GM19395 (cell line): Measurements from ENCODE around the gene PROSER1.
A peak's percentile ranks its signal among the peaks of the same experiment; 100 is the strongest.
"Not testable (repeated sequence)": the region's sequence is repeated elsewhere in the genome, so short reads cannot be mapped to it uniquely, and the experiment has no call there.

Source experiments
- ATAC-seq: cut with Tn5 transposase; IDR thresholded peaks from one replicate; pipeline ENCODE4 v1.9.1; 2021; ENCODE audit warnings: mild to moderate bottlenecking, moderate library complexity; ENCODE audit not compliant: unreplicated experiment

Gene PROSER1

DNA sequence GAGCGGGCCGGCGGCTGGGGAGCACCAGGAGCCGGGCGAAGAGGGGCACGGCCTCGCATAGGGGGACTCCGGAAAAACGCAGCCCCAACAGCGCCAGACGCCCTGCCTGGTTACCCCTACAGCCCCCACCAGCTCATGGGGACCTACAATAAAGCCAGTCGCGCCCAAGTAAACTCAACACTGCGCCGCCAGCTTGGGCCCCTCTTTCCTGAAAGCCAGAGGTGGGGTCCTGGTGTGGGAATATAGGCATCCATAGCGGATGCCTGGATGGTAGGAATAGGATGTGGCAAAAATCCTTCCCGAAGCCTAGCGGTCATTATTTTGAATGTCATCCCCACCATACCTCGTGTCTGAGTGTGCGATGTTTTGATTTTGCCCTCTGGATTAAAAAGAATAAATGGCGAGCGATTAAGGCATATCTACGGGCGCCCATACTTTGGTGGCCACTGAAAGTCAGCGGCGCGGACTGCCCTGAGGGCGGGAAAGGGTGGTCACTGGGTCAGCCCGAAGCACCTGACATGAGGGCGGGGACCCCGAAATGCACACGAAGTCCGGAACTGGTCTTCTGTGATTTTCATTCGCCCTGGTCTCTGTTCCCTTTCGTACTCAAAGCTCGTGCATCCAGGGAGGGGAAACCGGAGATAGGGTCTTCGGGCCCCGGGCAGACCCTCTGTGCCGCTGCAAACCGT is at the start of gene PROSER1, which contains the start of gene NHLRC3:
Gene PROSER1, minus strand, starts transcription at position 210 of the 689 bp plus-strand sequence. CDS start 847 bp downstream, outside the sequence.
Gene NHLRC3, plus strand, starts transcription at position 577 of the 689 bp plus-strand sequence. CDS start 184 bp downstream, outside the sequence.
- peak; percentile 73 for ATAC-seq

DNA sequence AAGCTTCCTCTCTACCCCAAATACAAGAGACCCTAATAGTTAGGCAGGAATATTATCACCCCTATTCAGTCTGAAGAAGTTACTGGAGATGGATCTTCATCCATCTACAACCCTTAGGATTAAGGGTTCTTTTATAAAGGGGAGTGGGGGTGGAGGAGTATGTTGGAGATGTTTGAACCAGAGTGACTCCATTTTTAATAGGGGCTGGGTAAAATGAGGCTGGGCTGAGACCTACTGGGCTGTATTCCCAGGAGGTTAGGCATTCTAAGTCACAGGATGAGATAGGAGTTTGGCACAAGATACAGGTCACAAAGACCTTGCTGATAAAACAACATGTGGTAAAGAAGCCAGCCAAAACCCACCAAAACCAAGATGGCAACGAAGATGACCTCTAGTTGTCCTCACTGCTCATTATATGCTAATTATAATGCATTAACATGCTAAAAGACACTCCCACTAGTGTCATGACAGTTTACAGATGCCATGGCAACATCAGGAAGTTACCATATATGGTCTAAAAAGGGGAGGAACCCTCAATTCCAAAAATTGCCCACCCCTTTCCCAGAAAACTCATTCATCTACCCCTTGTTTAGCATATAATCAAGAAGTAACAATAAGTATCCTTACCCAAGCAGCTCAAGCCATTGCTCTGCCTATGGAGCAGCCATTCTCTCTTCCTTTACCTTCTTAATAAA is 48.5 kb upstream of the PROSER1 start:
- ATAC-seq, result not testable (repeated sequence)

DNA sequence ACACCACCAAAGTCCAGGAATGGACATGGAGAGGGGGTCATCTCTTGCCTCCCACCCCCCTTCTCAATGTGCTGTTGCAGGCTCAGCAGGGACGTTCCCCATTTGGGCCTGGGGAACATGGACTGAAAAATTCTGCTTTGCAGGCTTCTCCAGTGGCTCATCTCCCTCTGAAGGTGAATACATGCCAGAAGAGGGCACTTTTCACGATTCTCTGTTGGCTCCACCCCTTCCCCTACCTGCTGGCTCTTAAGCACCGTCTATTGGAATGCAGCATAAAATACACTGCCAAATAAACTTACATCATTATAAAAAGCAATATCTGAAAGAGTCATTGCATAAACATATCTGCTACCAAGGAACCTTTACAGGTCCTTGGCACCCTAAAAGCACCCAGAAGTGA is 36.1 kb upstream of the PROSER1 start:
- no peak for ATAC-seq

DNA sequence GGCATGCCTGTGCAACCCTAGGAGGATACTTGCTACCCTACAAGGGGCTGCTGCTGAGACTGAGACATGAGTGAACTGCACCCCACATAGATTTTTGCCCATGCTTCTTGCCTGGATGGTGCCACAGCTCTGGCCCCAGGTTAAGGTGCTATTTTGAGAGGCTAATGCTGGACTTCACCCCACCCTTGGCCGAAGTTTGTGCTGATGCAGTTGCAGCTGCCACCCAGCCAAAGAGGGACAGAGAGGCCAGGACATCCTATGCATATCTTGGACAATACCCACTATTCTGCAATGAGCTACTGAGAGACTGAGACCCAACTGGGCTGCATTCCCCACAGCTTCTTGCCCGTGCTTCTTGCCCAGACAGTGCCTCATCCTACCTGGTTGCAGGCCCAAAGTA is 35.0 kb upstream of the PROSER1 start:
- ATAC-seq, result no peak

DNA sequence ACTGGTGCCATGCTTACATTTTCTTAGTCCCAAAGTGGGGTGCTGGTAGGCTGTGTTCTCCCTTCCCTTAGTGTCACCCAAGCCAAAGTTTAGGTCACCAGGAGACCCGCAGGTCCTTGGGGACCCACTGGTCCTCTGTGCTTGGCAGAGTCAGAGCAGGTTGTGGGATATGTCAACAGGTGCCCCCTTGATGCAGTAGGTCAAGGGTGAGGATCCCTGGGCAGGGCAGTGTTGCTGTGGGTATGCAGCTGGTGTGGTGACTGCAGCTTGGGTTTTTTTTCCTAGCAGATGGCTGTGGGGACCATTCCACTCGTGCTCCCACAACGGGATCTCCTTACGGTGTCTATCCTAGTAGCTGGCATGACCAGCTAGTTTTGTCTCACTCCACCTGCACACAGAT is 24.1 kb upstream of the PROSER1 start:
- no peak for ATAC-seq

DNA sequence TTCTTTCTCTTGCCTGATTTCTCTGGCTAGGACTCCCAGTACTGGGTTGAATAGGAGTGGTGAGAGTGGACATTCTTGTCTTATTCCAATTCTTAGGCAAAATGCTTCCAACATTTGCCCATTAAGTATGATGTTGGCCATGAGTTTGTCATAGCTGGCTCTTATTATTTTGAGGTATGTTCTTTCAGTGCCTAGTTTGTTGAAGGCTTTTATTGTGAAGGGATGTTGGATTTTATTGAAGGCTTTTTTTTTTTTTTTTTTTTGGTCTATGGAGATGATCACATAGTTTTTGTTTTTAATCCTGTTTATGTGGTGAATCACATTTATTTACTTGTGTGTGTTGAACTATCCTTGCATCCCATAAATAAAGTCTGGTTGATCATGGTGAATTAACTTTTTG is 20.2 kb upstream of the PROSER1 start:
- no peak for ATAC-seq

DNA sequence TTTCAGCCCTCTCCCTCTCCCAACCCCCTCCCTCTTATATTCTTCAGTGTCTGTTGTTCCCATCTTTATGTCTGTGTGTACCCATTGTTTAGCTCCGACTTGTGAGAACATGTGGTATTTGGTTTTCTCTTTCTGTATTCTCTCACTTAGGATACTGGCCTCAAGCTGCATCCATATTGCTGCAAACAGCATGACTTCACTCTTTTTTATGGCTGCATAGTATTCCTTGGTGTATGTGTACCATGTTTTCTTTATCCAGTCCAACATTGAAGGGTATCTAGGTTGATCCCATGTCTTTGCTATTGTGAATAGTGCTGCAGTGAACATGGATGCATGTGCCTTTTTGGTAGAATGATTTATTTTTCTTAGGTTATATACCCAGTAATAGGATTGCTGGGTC is 18.1 kb upstream of the PROSER1 start:
- no peak for ATAC-seq

DNA sequence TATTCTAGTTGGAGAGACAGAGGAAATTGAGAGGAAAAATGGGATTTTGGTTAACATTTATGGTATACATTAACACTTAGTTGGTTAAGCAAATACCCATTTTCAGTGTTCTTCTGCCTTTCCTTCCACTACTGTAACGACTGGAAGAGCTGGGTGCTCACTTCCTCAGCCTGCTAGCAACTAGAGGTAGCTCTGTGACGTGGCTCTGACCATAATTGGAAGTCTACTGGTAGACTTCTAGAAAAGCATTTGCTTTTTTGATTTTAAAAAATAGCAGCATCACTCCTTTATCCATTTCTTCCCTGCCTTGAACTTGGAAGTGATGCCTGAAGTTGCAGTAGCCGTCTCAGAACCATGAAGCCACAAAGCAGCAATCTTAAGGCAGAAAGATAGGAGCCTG is 16.2 kb upstream of the PROSER1 start:
- ATAC-seq, result no peak

DNA sequence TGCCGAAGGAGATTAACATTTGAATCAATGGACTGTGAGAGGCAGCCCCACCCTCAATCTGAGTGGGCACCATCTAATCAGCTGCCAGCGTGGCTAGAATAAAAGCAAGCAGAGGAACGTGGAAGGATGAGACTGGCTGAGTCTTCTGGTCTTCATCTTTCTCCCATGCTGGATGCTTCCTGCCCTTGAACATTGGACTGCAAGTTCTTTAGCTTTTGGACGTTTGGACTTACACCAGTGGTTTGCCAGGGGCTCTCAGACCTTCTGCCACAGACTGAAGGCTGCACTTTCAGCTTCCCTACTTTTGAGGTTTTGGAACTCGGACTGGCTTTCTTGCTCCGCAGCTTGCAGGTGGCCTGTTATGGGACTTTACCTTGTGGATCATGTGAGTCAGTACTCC is 15.1 kb upstream of the PROSER1 start:
- ATAC-seq, result no peak

DNA sequence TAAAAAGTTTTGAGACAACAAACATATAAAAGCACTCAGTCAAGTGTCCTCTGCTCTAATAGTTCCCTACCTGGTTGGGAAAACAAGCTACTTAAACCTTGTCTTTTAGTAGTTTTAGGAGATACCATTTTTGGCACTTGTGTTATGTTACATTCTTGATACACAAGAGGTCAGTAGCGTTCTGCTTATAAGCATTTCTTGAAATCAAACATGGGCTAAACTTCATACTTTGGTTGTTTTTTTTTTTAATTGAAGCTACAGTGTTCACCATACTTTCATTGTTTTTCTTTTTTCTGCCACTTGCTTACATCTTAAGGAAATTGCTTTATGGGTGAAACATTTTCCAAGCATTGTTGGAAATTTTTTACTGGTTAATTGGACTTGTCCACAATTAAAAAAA is 13.3 kb upstream of the PROSER1 start:
- no peak for ATAC-seq

DNA sequence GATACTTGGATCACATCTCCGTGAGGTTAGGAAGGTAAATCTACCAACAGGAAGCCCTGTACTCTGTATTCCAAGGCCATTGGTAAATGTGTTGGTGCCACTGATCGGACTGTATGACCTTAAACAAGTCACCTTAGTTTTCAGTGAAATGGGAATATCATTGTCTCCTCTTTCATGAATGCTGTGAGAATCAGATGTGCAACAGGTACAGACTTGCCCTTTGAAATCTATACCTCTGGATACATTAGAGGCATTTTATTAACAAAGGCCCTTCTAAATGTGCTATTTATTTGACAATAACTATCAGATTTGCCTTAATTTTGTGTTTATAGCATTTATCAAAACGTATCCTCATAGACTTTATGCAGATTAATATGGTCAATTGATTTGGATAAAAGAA is 11.4 kb upstream of the PROSER1 start:
- no peak for ATAC-seq

DNA sequence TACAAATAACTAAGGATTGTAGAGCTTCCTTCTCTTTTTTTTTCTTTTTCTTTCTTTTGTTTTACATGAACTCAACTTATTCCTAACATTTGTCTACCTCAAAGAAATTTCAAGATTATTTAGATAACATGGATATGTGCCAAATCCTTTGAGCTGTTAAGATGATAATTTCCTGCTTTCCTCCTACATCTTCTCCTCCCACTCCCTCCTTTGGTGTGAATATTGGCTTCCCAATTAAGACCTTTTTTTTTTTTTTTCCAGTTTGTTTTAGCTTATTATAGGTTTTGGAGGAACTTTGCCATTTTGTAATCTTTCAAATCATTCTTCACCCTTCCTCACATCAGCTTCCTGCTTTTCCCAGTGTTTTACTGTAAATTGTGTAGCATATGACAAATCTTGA is 10.9 kb upstream of the PROSER1 start:
- ATAC-seq, result no peak

DNA sequence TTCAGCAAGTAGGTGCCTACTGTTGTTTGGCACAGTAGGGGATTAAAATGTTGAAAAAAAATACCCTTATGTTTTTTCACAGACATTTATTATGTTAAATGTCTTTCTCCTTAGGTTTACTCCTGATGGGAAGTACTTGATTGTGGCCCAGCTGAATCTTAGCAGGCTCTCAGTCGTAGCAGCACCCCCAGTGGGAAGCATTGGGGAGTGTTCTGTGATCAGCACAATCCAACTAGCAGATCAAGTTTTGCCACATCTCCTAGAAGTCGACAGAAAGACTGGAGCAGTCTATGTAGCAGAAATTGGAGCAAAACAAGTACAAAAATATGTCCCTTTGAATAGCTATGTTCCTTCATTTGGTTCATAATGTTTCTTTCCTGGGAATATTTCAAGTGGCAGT is 9.7 kb upstream of the PROSER1 start:
- ATAC-seq, result no peak

DNA sequence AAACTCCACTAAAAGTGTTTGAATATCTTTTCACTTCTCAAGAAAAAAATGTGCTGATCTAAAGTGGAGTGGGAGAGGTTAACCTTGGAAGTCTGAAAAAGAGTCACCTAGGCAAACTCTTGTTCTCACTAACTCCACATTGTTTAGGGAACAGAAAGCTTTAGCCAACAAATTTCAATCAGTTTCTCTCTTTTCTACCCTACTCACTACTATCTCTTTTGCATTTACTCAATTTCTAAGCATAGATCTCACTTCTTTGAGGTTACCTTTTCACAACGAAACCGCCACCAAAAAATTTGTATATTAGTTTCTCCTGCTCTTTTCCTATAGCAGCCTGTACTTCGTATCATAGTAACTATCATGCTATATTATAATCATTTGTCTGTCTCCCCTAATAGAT is 6.6 kb upstream of the PROSER1 start:
- ATAC-seq, result peak; percentile 89

DNA sequence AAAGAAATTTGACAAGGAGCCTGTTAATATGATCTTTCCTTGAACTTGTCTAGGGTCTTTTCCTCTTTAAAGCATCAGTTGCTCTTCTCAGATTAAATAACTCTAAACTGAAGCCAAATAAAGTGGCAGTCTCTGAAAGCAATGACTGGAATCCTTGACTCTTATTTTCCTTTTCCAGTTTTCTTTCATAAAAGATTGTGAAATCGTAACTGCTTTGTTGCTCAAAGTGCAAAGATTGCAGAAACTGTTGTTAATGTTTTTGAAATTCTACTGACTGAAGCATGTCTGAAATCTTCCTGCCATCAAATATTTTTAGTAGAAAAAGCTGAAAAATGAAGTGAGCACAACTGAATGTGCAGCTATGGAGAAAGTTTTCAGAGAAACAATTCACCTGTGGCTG is 2.3 kb upstream of the PROSER1 start:
- no peak for ATAC-seq

DNA sequence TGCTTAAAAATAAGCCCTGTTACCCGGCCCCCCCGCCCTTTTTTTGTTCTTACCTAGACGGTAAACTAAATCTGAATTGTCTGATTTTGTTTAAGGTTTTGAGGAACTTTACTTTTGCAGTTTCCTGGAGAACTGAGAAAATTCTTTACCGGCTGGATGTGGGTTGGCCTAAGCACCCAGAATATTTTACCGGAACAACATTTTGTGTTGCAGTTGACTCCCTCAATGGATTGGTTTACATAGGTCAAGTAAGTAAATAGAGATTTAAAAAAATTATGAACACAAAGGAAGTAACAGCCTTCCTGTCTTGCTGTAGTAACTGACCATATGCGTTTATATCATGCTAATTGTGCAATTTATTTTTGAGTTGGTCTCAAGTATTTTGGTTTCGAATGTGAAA is 1.2 kb upstream of the PROSER1 start:
- no peak for ATAC-seq

DNA sequence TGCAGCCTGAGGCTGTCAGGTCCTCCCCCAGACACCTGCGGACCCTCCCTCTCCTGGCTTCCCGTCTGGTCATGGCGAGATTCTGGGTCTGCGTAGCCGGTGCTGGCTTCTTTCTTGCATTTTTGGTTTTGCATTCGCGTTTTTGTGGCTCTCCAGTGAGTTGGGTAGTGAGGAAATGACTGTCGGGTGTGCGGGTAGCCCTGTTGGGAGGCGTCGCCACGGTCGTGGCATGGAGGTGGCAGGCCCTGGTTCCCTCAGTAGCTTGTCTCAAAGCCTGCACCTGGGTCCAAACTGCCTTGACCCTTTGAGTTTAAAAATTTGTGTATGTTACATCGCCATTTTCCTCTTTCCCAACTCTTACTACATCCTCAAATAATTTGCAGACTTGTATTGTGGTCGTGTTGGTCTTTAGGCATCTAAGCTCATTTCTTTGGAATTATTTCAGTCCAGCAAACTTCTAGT is 711 bp upstream of the PROSER1 start:
- peak; percentile 36 for ATAC-seq

DNA sequence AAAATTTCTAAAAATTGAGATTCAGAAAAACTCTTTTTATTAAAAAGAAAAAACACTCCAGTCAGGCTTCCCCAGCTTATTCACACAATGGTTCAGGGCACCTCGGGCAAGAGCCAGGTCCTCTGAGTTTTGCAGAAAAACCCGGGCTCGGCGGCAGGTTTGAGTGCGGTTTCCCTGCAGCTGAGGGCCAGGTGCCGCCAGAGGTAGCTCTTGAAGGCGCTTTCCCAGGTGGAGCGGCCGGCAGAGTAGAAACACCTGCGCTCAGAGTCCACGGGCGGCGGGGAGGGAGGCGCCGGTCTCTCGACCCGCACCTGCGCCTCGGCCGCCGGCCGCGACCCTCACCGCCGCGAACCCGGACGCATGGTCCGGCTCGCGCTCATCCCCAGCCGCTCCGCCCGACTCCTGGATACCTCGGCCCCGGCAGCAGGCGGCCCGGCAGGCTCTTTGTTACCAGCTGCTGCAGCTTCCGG is 444 bp downstream of the PROSER1 start:
- ATAC-seq, result peak; percentile 36

DNA sequence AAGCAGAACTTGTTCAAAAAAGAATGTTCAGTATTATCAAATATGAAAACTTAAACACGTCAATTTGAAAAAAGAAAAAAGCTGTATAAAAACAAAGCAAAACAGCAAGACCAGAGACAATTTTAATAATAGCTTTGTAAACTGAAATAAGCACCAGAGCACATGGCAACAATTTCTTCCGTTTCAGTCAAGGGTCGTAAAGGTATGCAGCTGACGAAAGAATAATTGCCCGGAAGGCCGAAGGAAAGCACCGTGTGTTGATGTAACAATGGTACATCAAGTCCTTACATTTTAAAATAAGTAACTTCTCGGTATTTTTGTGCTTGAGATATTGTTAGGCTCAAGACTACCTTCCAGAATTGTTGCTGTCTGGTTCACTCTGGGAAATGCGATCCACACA is 1.7 kb downstream of the PROSER1 start:
- no peak for ATAC-seq

DNA sequence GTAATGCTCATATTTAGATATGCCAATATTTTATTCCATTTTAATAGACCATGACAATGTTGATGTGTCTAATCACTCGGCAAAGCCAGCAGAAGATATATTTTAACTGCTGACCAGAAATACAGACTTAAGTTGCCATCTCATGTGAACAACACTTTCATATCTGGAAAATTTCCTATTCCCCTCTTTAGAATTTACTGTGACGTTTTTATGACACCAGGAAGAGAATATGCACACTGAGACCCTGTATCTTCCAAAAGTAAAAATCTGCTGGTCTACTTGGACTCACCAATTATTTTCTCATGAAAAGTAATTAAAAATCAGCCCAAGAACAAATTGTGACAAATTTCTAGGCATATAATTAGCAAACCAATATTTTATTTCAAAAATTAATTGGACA is 2.1 kb downstream of the PROSER1 start:
- no peak for ATAC-seq

DNA sequence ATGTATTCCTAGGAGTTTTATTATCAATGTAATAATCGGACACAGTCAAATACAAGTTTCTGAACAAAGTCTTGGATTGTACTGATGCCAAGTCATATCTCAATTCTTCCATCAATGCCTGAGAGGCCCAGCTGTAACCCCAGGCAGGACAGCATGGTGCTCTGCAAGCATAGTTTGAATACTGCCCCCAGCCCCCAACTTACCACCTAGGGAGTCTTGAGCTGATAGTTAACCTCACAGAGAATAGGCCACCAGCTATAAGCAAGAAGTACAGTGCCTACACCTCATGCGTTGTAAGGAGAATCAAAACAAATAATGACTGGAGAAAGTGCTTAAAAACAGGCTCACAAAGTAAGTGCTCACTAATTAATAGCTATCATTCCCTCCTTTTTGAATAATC is 2.7 kb downstream of the PROSER1 start:
- ATAC-seq, result no peak

DNA sequence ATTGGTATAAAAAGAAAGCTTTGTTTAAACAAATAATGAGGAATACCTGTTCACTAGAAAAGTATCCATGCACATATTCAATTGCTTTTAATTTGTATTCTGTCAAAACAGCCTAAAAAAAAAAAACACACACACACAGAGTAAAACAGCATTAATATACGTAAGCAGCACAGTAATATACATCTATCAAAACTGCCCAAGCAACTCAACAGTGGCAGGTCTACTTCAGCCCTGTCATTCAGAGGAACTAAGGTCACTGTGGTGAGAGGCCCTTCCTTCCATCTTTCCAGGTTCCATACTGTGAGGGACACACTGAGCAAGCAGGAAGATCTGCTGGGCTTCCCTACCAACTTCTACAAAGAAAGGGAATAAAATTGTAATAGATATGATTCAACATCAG is 3.8 kb downstream of the PROSER1 start:
- ATAC-seq, result no peak
